Measurements from ENCODE around the gene TTC7B.

The TTC7B gene

DNA sequence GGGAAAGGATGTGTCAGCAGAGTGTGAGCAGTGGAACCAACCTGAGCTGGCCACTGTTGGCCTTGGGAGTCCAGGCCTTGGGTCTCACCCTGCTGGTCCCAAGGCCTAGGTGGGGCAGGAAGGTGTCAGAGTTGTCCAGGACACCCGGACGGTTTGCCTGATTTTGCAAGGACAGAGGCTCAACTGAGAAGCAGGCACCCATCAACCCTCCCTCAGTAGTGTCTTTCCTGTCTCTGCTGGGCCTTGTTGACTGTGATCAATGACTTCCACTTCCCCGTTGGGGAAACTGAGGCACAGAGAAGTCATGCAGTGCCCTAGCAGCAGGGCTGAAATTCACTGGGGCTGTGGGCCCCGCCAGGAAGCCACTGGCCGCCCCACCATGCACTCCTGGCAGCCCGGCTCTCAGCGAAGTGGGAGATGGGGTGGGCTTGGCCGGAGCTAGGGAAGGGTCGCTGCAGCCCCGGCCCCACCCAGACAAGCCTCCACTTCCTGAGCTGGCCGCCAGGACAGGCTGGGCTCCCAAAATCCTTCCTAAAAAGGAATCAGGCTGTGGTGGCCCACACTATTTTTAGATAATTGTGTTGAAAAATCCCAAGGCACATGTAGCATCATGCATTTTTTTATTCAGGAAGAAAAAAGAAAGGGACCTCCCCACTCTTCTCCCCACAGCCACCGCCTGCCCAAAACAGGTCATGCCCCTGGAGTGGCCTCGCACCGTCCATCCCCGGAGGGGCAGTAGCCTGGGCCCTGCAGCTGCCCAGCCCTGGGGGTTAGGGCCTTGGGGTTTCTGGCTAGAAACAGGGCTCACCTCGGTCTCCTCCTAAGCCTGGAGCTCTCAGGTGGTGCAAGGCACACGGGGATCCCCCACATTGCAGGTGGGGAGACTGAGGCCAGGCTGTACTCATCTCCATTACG lies 292.0 kb downstream of the TTC7B start:
- DNase-seq (ENCODE audit: low spot score) = no peak

GRCh38 chr14:90523544-90523943 lies 292.7 kb downstream of the TTC7B start:
- DNase-seq (ENCODE audit: low spot score) = no peak

- DNase-seq (ENCODE audit: low spot score) = no peak
Observed at GRCh38 chr14:90522571-90523191, 293.5 kb downstream of the TTC7B start.

DNA sequence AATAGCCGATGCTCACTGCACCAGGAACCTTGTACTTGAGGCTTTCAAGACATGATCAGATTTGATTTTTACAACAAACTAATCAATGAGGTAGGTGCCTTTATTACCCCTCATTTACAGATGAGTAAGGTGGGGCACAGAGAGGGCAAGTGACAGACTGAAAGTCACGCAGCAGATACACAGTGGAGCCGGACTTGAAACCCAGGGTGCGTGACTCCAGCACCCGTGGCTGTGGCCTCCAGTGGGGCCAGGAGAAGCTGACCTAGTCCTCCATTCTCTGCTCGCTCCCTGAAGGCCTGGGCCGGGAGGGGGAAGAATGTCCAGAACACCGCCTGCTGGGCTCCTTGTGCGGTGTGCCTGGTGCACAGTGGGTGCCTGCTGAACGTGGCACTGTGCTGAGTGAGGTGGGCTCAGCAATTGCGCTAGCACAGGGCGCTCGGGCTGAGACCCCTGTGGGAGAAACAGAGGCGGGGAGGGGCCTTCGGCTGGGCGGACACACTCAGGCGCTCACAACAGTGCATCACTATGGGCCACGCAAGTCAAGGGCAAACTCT lies 294.2 kb downstream of the TTC7B start:
- DNase-seq (ENCODE audit: low spot score) = no peak

GRCh38 chr14:90521084-90521929 lies 294.9 kb downstream of the TTC7B start:
- DNase-seq (ENCODE audit: low spot score) = no peak

- no peak for DNase-seq (ENCODE audit: low spot score)
Observed at GRCh38 chr14:90520326-90520725, 295.9 kb downstream of the TTC7B start.

GRCh38 chr14:90519262-90519920 lies 296.8 kb downstream of the TTC7B start:
- DNase-seq (ENCODE audit: low spot score) = no peak

- no peak for DNase-seq (ENCODE audit: low spot score)
Observed at GRCh38 chr14:90518941-90519256, 297.3 kb downstream of the TTC7B start.

GRCh38 chr14:90518069-90518940 lies 297.9 kb downstream of the TTC7B start:
- no peak for DNase-seq (ENCODE audit: low spot score)

- no peak for DNase-seq (ENCODE audit: low spot score)
Observed at GRCh38 chr14:90517076-90517841, 299.0 kb downstream of the TTC7B start.

DNA sequence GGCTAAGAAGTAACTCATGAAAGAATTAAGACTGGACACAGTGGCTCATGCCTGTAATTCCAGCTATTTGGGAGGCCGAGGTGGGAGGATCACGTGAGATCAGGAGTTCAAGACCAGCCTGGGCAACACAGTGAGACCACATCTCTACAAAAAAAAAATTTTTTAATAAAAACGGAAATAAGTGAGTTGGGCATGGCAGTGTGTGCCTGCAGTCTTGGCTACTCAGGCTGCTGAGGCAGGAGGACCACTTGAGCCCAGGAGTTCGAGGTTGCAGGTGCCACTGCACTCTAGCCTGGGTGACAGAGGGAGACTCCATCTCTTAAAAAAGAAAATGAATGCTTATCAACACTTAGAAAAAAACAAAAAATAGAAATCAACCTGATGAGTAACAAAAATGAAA lies 301.7 kb downstream of the TTC7B start:
- no peak for DNase-seq (ENCODE audit: low spot score)

- no peak for DNase-seq (ENCODE audit: low spot score)
Observed at GRCh38 chr14:90514015-90514398, 302.2 kb downstream of the TTC7B start.

- no peak for DNase-seq (ENCODE audit: low spot score)
Observed at GRCh38 chr14:90513161-90514014, 302.8 kb downstream of the TTC7B start.

GRCh38 chr14:90512329-90512991 lies 303.8 kb downstream of the TTC7B start:
- DNase-seq (ENCODE audit: low spot score) = no peak

GRCh38 chr14:90511795-90512328 lies 304.4 kb downstream of the TTC7B start:
- no peak for DNase-seq (ENCODE audit: low spot score)

DNA sequence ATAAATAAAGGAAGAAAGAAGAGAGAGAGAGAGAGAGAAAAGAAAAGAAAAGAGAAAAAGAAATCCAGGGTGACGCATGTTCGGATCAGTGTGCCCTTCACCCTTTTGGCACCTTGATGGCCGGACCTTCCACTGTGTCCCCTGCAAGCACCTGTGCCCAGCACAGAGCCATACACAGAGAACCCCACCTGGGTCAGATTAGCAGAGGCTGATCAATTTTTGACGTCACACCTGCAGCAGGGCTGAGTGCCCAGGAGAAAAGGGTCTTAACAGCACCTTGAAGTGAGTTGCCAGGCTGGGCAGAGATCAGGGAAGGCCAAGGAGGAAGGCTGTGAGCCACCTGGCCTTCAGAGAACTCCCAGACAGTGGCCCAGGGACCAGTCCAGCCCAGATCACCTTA lies 305.0 kb downstream of the TTC7B start:
- no peak for DNase-seq (ENCODE audit: low spot score)

- no peak for DNase-seq (ENCODE audit: low spot score)
Observed at GRCh38 chr14:90510159-90510558, 306.1 kb downstream of the TTC7B start.

GRCh38 chr14:90509403-90509802 lies 306.8 kb downstream of the TTC7B start:
- DNase-seq (ENCODE audit: low spot score) = no peak
